GM12872 (cell line): ENCODE results near the gene RGS9.

Experiments
- CTCF ChIP-seq: IDR thresholded peaks from 3 replicates; pipeline ENCODE4 v1.5.1; 2011; ENCODE audit warnings: low read depth, mild to moderate bottlenecking, low read length, moderate library complexity; ENCODE audit not compliant: insufficient read depth

RGS9 gene

DNA sequence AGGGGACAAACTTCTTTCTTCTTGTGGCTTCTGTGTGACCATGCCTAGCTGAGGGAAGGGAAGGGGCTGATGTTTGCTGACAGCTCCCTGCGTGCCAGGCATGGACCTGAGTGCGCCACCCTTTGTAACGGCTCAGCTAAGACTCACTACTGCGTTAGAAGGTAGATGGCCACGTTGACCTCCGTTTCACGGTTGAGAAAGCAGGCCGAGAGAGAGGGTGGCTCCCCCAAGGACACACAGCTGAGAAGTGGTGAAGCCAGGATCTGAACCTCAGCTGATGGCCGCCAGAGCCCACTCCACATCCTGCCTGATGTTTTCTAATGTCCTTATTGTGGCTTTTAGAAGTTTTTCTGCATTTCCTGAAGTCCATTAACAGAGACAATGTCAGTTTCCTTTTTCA, 45.1 kb downstream of the RGS9 start:
- TF ChIP-seq CTCF = no peak; the same call in 2 of the 3 replicates

GRCh38 chr17:65183736-65184135, 46.6 kb downstream of the RGS9 start:
- no peak for TF ChIP-seq CTCF

DNA sequence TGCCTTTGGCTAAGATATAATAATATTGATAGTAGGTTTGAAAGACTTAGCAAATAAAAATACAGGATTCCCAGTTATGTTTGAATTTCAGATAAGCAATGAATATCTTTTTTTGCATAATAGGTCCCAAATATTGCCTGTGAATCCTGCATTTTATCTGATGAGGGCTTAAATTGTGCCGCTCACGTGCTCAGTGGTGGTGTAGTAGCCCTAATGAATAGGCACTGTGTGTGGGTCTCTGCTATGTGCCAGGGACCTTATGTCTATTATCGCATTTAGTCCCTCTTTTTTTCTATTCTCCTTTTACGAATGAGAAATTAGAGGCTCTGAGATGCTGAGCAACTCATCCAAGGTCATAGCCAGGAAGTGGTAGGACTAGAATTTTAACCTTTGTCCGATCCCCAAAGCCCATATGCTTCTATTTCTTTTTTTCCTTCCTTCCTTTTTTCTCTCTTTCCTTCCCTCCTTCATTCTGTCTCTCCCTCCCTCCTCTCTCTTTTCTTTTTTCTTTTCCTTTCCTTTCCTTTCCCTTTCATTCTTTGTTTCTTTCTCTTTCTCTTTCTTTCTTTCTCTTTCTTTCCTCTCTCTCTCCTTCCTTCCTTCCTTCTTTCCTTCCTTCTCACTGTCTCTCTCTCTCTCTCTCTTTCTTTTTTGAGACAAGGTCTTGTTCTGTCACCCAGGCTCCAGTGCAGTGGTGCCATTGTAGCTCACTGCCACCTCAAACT, 47.2 kb downstream of the RGS9 start:
- no peak for TF ChIP-seq CTCF

- TF ChIP-seq CTCF = no peak
These were observed 47.9 kb downstream of the RGS9 start for GRCh38 chr17:65185062-65185461.

DNA sequence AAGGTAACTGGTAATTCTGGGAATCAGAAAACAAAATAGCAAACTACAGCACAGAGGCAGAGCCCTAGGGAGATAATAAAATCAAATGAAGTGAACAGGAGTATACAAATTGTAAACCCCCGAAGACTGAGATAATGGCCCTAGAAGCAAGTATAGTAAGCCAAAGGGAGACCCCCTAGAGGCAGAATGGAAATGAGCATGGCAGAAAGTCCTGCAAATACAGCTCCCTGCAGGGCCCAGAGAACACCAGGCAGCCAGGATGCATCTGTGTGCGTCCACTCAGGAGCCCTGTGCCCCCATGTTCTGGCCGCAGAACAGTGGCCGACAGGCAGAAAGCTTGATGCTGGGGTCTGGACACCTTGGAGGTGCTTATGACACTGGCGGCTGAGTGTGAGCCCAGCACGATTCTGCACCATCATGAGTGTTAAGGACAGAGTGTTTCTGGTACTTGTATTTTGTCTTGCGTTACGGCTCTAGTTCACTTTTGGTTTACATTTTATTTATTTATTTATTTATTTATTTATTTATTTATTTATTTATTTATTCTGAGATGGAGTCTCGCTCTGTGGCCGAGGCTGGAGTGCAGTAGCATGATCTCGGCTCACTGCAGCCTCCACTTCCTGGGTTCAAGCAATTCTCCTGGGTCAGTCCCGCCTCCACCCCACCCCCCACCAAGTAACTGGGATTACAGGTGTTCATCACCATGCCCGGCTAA, 48.7 kb downstream of the RGS9 start:
- peak; percentile 30; the same call in 1 of the 3 replicates for TF ChIP-seq CTCF

GRCh38 chr17:65190467-65191097, 53.4 kb downstream of the RGS9 start:
- TF ChIP-seq CTCF = no peak
